HepG2 (cell line): ENCODE data around the gene TAS1R3. TPM values are rescaled to one million over a fixed set of nuclear protein-coding genes. Genes with fewer than 3 reads are reported as not detected.

Experiments
- AKAP8 ChIP-seq: sonication (generic); formaldehyde crosslinking; IDR thresholded peaks from 2 replicates; pipeline ENCODE4 v1.5.1; 2020; ENCODE audit warnings: mild to moderate bottlenecking, missing genetic modification reagents
- DMAP1 ChIP-seq: IDR thresholded peaks from 2 replicates; pipeline ENCODE4 v1.6.1; 2016
- FOXK2 ChIP-seq: fragments of 450-650 bp; IDR thresholded peaks from 2 replicates; pipeline ENCODE4 v1.6.1; 2016
- NR0B2 ChIP-seq: sonication (generic); formaldehyde crosslinking; IDR thresholded peaks from 2 replicates; pipeline ENCODE4 v1.4.0; 2020; ENCODE audit warnings: mild to moderate bottlenecking, missing genetic modification reagents
- PATZ1 ChIP-seq: sonication (generic); formaldehyde crosslinking; IDR thresholded peaks from 2 replicates; pipeline ENCODE4 v1.4.0; 2020; ENCODE audit warnings: missing genetic modification reagents
- REPIN1 ChIP-seq: sonication (generic); formaldehyde crosslinking; IDR thresholded peaks from 2 replicates; pipeline ENCODE4 v1.8.0; 2022; ENCODE audit warnings: missing genetic modification reagents, low read depth, mild to moderate bottlenecking, borderline replicate concordance
- RFXANK ChIP-seq: IDR thresholded peaks from 2 replicates; pipeline ENCODE4 v1.6.1; 2016
- SP1 ChIP-seq, 2 experiments: fragments of 450-650 bp in 1 of 2; sonication (generic) in 1 of 2; formaldehyde crosslinking in 1 of 2; IDR thresholded peaks; 2 replicates each; pipeline versions ENCODE4 v1.4.0 to v1.6.1; 2016 to 2020; ENCODE audit warnings: missing genetic modification reagents in 1 of 2
- STAG1 ChIP-seq: sonication (generic); formaldehyde crosslinking; IDR thresholded peaks from 2 replicates; pipeline ENCODE4 v1.4.0; 2020; ENCODE audit warnings: missing genetic modification reagents
- ZBTB3 ChIP-seq: sonication (generic); formaldehyde crosslinking; IDR thresholded peaks from 2 replicates; pipeline ENCODE4 v1.4.0; 2020; ENCODE audit warnings: low read depth, mild to moderate bottlenecking, moderate library complexity, missing genetic modification reagents, borderline replicate concordance
- ZBTB38 ChIP-seq: sonication (generic); formaldehyde crosslinking; IDR thresholded peaks from 2 replicates; pipeline ENCODE4 v1.5.1; 2020; ENCODE audit warnings: mild to moderate bottlenecking, missing genetic modification reagents
- ZNF263 ChIP-seq: sonication (generic); formaldehyde crosslinking; IDR thresholded peaks from 2 replicates; pipeline ENCODE4 v1.4.0; 2020; ENCODE audit warnings: missing genetic modification reagents
- ZNF343 ChIP-seq: sonication (generic); formaldehyde crosslinking; IDR thresholded peaks from 2 replicates; pipeline ENCODE4 v1.4.0; 2020; ENCODE audit warnings: mild to moderate bottlenecking, missing genetic modification reagents
- polyA plus RNA-seq, 8 experiments: library from polyadenylated mRNA; depleted of rRNA in 3 of 8; stranded (reverse) in 7 of 8; unstranded in 1 of 8; fragments of >200 nt; fragmentation: Illumina TruSeq in 4 of 8; extraction: Trizol in 4 of 8; gene quantifications; 2 replicates each; pipeline versions ENCODE4 v1.2.1 to v1.2.3, GENCODE V29; 2011 to 2016; ENCODE audit warnings: low read depth in 4 of 8, missing spikeins in 1 of 8, mixed read lengths in 1 of 8; ENCODE audit not compliant: insufficient read depth in 1 of 8
- total RNA-seq, 5 experiments: library from RNA; depleted of rRNA; stranded (reverse); fragments of >200 nt; fragmentation: Illumina TruSeq; extraction: Trizol; gene quantifications; 2 replicates each; pipeline ENCODE4 v1.2.3, GENCODE V29; 2016; ENCODE audit warnings: low read depth in 1 of 5
- TF ChIP-seq, protein P1 (sequence below): sonication (generic); formaldehyde crosslinking; IDR thresholded peaks from 2 replicates; pipeline ENCODE4 v1.5.0; 2020; ENCODE audit warnings: mild to moderate bottlenecking, missing genetic modification reagents, moderate library complexity
- TF ChIP-seq, protein P2 (sequence below): sonication (generic); formaldehyde crosslinking; IDR thresholded peaks from 2 replicates; pipeline ENCODE4 v1.5.1; 2020; ENCODE audit warnings: mild to moderate bottlenecking, missing genetic modification reagents, moderate library complexity

The TAS1R3 gene
- total and polyA plus RNA-seq, 2 of the 13 experiments (the other 11 are each of a cell fraction or from before 2014, with no cell fraction given) = 0.13 to 0.15 TPM

DNA sequence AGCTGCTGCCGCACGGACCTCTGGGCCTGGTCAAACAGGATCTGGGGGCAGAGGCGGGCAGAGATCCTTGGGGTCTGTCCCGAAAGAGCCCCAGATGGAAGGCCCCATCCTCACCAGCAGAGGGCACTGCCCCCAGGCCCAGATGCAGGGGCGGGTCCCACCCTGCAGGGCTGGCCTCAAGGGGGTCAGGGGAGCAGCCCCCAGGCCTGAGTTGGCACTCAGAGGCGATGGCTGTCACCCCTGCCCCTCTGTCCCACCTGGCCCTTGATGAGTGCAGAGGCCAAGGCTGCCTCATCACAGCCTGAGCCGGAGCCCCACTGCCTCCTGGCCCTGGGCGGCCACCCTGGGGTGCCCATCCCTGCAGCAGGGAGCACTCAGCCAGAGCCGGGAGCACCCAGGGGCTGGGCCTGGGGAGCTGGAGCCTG is 29.1 kb upstream of the TAS1R3 start (continued):
- TF ChIP-seq, protein P1, sequence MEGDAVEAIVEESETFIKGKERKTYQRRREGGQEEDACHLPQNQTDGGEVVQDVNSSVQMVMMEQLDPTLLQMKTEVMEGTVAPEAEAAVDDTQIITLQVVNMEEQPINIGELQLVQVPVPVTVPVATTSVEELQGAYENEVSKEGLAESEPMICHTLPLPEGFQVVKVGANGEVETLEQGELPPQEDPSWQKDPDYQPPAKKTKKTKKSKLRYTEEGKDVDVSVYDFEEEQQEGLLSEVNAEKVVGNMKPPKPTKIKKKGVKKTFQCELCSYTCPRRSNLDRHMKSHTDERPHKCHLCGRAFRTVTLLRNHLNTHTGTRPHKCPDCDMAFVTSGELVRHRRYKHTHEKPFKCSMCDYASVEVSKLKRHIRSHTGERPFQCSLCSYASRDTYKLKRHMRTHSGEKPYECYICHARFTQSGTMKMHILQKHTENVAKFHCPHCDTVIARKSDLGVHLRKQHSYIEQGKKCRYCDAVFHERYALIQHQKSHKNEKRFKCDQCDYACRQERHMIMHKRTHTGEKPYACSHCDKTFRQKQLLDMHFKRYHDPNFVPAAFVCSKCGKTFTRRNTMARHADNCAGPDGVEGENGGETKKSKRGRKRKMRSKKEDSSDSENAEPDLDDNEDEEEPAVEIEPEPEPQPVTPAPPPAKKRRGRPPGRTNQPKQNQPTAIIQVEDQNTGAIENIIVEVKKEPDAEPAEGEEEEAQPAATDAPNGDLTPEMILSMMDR (CRISPR knock-in tag) = peak; percentile 64
- TF ChIP-seq SP1 (IDR thresholded peaks at IDR 0.05) = no peak
- TF ChIP-seq SP1 (CRISPR knock-in tag; IDR thresholded peaks at IDR 0.05) = no peak
- TF ChIP-seq RFXANK = no peak
- TF ChIP-seq, protein P2, sequence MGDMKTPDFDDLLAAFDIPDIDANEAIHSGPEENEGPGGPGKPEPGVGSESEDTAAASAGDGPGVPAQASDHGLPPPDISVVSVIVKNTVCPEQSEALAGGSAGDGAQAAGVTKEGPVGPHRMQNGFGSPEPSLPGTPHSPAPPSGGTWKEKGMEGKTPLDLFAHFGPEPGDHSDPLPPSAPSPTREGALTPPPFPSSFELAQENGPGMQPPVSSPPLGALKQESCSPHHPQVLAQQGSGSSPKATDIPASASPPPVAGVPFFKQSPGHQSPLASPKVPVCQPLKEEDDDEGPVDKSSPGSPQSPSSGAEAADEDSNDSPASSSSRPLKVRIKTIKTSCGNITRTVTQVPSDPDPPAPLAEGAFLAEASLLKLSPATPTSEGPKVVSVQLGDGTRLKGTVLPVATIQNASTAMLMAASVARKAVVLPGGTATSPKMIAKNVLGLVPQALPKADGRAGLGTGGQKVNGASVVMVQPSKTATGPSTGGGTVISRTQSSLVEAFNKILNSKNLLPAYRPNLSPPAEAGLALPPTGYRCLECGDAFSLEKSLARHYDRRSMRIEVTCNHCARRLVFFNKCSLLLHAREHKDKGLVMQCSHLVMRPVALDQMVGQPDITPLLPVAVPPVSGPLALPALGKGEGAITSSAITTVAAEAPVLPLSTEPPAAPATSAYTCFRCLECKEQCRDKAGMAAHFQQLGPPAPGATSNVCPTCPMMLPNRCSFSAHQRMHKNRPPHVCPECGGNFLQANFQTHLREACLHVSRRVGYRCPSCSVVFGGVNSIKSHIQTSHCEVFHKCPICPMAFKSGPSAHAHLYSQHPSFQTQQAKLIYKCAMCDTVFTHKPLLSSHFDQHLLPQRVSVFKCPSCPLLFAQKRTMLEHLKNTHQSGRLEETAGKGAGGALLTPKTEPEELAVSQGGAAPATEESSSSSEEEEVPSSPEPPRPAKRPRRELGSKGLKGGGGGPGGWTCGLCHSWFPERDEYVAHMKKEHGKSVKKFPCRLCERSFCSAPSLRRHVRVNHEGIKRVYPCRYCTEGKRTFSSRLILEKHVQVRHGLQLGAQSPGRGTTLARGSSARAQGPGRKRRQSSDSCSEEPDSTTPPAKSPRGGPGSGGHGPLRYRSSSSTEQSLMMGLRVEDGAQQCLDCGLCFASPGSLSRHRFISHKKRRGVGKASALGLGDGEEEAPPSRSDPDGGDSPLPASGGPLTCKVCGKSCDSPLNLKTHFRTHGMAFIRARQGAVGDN (CRISPR knock-in tag) = peak; percentile 16; the same call in 1 of the 2 replicates
- TF ChIP-seq DMAP1 = no peak
- TF ChIP-seq ZBTB38 (CRISPR knock-in tag) = 0 out of 2 replicates have a peak, but pooled peaks have one; percentile 22
- TF ChIP-seq FOXK2 = no peak
- TF ChIP-seq ZNF263 = peak; percentile 93
- peak; percentile 61; the same call in 1 of the 2 replicates for TF ChIP-seq AKAP8 (CRISPR knock-in tag)
- TF ChIP-seq ZBTB3 (CRISPR knock-in tag) = no peak
- peak; percentile 55 for TF ChIP-seq PATZ1 (CRISPR knock-in tag)
- TF ChIP-seq ZNF343 (CRISPR knock-in tag) = no peak
- no peak for TF ChIP-seq REPIN1
- TF ChIP-seq NR0B2 (CRISPR knock-in tag) = no peak
- TF ChIP-seq STAG1 = peak; percentile 26; the same call in 1 of the 2 replicates
